KBM-7 (cell line): ENCODE measurements around the gene APOL1.
"Not testable (repeated sequence)": the region's sequence is repeated elsewhere in the genome, so short reads cannot be mapped to it uniquely, and the experiment has no call there.

Source experiments
- DNase-seq: peaks from one replicate; pipeline ENCODE4 v3.0.0-alpha.2; 2015
- in situ Hi-C: fragments of 300-500 bp; cut with MboI; formaldehyde crosslinking; loops from 2 replicates; pipeline ENCODE4 v1.14.3; 2020; ENCODE audit warnings: low sequenced_read_pairs, low pct_unique_long_range_greater_than_20kb, mixed read lengths

The APOL1 gene

GRCh38 chr22:36287881-36288515 is 35.1 kb downstream of the APOL1 start:
- DNase-seq = no peak
- in situ Hi-C loops = no loop called here

- in situ Hi-C loops = no loop called here
- no peak for DNase-seq
Observed at GRCh38 chr22:36288571-36289405, 35.9 kb downstream of the APOL1 start.

- DNase-seq = no peak
- in situ Hi-C loops = no loop called here
Observed at GRCh38 chr22:36289406-36289870, 36.5 kb downstream of the APOL1 start.

GRCh38 chr22:36289948-36290371 is 37.0 kb downstream of the APOL1 start:
- DNase-seq, in situ Hi-C loops: not testable (repeated sequence)

GRCh38 chr22:36290391-36291075 is 37.6 kb downstream of the APOL1 start:
- in situ Hi-C loops, DNase-seq: not testable (repeated sequence)

- no peak for DNase-seq
- in situ Hi-C loops = no loop called here
Observed at GRCh38 chr22:36291831-36292740, 39.2 kb downstream of the APOL1 start.

- in situ Hi-C loops = no loop called here
- no peak for DNase-seq
Observed at GRCh38 chr22:36292823-36293530, 40.0 kb downstream of the APOL1 start.

GRCh38 chr22:36293606-36294292 is 40.8 kb downstream of the APOL1 start:
- in situ Hi-C loops = no loop called here
- DNase-seq = no peak

GRCh38 chr22:36294293-36294620 is 41.3 kb downstream of the APOL1 start:
- DNase-seq = no peak
- in situ Hi-C loops = no loop called here

- DNase-seq = no peak
- in situ Hi-C loops = no loop called here
Observed at GRCh38 chr22:36294801-36295200, 41.9 kb downstream of the APOL1 start.

GRCh38 chr22:36295247-36295646 is 42.3 kb downstream of the APOL1 start:
- in situ Hi-C loops = no loop called here

GRCh38 chr22:36296690-36297089 is 43.8 kb downstream of the APOL1 start:
- in situ Hi-C loops = no loop called here
- DNase-seq = no peak

More at GRCh38 chr22:36295247-36295646, 42.3 kb downstream of the APOL1 start:
- DNase-seq = no peak

- no peak for DNase-seq
- in situ Hi-C loops = no loop called here
Observed at GRCh38 chr22:36297568-36297967, 44.6 kb downstream of the APOL1 start.

- in situ Hi-C loops = no loop called here
- no peak for DNase-seq
Observed at GRCh38 chr22:36298118-36298517, 45.2 kb downstream of the APOL1 start.

- in situ Hi-C loops = no loop called here
- DNase-seq = no peak
Observed at GRCh38 chr22:36298601-36299000, 45.7 kb downstream of the APOL1 start.

- in situ Hi-C loops = no loop called here
- no peak for DNase-seq
Observed at GRCh38 chr22:36299295-36299694, 46.4 kb downstream of the APOL1 start.

- no peak for DNase-seq
- in situ Hi-C loops = loop anchor here (10.0 kb wide), 1 partner anchor 165 kb away; no protein-coding TSS in a partner anchor
Observed at GRCh38 chr22:36299911-36300310, 47.0 kb downstream of the APOL1 start.
